ENCODE results near the gene KCNIP4.
"Not testable (repeated sequence)": the region's sequence is repeated elsewhere in the genome, so short reads cannot be mapped to it uniquely, and the experiment has no call there.

Gene KCNIP4

DNA sequence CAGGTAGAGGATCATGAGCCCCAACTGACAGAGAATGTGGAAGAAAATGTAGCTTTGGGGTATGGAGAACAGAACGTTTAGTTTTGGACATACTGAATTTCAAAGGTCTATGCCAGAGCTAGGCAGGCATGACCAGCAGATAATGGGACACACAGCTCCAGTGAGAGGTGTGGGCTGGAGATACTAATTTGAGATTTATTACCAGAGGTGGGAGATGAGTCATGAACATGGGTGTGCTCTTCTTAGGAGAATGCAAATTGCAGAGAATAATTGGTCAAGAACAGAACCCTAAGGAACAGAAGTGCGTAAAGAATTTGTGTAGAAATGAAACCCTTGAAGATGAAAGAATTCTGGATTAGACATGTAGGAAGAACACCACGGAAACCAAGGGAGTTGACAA, 1123.1 kb downstream of the KCNIP4 start:
- in situ Hi-C loops (cut with HindIII; ENCODE audit: low sequenced_read_pairs): no loop called here

GRCh38 chr4:20816287-20816686, 1132.3 kb downstream of the KCNIP4 start:
- in situ Hi-C loops (cut with HindIII; ENCODE audit: low sequenced_read_pairs): no loop called here

- in situ Hi-C loops (cut with HindIII; ENCODE audit: low sequenced_read_pairs): no loop called here
These were observed 1134.9 kb downstream of the KCNIP4 start for GRCh38 chr4:20813700-20814099.

DNA sequence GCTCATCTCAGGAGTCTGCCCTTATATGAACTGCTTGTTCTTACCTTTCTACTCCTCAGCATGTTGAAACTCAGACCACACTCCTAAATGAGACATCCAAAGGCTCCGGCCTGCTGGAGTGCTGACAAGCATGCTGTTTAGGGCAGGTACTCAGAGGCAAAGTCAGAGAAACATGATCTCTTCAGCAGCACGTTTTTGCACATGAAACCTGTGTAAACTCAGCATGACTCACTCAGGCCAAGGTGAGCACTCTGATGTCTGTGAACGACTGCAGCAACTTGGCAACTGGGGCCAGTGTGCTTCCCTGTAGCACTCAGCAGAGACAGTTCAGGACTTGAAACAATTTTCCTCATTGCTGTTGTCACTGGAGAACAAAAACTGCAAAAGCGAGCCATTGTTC, 1138.8 kb downstream of the KCNIP4 start:
- in situ Hi-C loops (cut with HindIII; ENCODE audit: low sequenced_read_pairs): no loop called here

- in situ Hi-C loops (cut with HindIII; ENCODE audit: low sequenced_read_pairs): no loop called here
These were observed 1142.9 kb downstream of the KCNIP4 start for GRCh38 chr4:20805716-20806115.

DNA sequence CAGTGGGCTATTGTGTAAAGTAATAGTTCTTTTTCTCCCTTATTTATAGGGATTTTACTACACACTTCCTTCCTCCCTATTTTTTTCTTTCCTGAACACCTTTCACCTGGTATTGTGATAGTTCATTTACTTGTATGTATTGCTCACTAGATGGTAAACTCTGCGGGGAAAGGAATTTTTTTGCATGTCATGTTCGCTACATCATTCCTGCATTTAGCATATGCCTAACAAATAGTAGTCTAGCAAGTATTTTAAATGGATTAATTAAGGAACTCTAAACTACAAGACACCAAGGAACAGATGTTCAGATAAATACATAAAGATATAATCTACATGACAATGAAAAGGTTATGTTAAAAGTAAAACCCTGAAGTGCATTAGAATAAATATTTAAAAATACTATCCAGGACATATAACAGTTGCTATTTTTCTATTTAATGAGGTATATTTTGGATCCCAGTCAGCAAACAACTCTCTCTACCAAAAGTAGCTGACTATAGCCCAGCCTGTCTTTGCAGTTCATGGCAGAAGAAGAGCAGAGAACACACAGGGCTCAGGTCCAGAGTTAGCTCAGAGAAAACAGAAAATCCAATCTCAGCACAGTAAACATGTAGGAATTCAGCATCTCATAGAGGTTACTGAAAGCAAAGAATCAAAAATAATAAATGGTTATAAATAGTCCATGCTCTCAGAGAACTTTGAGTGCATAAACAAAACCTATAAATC, 1160.5 kb downstream of the KCNIP4 start:
- in situ Hi-C loops (cut with HindIII; ENCODE audit: low sequenced_read_pairs): no loop called here

- in situ Hi-C loops (cut with HindIII; ENCODE audit: low sequenced_read_pairs): not testable (repeated sequence)
These were observed 1165.4 kb downstream of the KCNIP4 start for GRCh38 chr4:20783134-20783533.

GRCh38 chr4:20778896-20779295, 1169.7 kb downstream of the KCNIP4 start:
- in situ Hi-C loops (cut with HindIII; ENCODE audit: low sequenced_read_pairs): no loop called here

- in situ Hi-C loops (cut with HindIII; ENCODE audit: low sequenced_read_pairs): no loop called here
These were observed 1175.2 kb downstream of the KCNIP4 start for GRCh38 chr4:20773144-20773997.

GRCh38 chr4:20764366-20764992, 1184.1 kb downstream of the KCNIP4 start:
- in situ Hi-C loops (cut with HindIII; ENCODE audit: low sequenced_read_pairs): no loop called here

GRCh38 chr4:20761826-20762225, 1186.7 kb downstream of the KCNIP4 start:
- in situ Hi-C loops (cut with HindIII; ENCODE audit: low sequenced_read_pairs): no loop called here

DNA sequence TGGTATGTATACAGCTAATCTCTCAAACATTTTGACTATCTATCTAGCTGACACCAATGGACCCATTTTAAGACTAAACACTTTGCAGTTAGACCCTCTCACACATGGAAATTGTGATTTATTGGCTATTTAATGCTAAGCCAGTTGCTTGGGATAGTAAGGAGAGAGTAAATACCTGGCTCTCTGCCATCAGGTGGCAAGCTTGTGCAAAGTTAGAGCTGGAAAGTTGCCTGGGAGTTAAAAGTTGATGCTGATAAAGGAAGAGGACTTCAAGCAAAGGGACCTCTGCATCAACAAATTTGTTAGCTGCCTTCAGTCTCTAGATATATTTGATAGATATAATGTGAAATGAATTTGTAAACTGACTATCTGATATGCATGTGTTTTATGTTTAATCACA, 1187.2 kb downstream of the KCNIP4 start:
- in situ Hi-C loops (cut with HindIII; ENCODE audit: low sequenced_read_pairs): no loop called here

GRCh38 chr4:20760053-20760452, 1188.5 kb downstream of the KCNIP4 start:
- in situ Hi-C loops (cut with HindIII; ENCODE audit: low sequenced_read_pairs): no loop called here

DNA sequence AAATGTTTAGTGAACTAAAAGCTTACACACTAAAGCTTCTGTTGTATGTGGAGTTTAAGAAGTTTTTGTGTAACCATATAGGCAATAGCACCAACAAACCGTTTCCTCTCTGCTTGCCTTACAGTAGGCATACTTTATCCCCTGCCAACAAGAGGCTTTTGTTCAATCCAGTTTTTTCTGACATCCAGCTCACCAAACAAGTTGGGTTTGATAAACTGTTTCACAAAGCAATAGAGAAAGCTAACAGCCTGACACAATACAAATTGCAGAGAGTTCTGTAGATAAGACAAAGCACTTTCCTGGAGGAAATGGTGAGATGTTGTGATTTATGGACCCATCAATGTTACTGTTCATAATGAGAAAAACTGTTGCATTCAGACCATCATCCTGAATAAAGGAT, 1194.5 kb downstream of the KCNIP4 start:
- in situ Hi-C loops (cut with HindIII; ENCODE audit: low sequenced_read_pairs): no loop called here

- in situ Hi-C loops (cut with HindIII; ENCODE audit: low sequenced_read_pairs): no loop called here
These were observed 1195.9 kb downstream of the KCNIP4 start for GRCh38 chr4:20752641-20753040.

DNA sequence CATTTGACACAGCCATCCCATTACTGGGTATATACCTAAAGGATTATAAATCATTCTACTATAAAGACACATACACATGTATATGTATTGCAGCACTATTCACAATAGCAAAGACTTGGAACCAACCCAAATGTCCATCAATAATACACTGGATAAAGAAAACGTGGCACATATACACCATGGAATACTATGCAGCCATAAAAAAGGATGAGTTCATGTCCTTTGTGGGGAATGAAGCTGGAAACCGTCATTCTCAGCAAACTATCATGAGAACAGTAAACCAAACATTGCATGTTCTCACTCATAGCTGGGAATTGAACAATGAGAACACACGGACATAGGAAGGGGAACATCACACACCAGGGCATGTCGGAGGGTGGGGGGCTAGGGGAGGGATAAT, 1202.6 kb downstream of the KCNIP4 start:
- in situ Hi-C loops (cut with HindIII; ENCODE audit: low sequenced_read_pairs): not testable (repeated sequence)

DNA sequence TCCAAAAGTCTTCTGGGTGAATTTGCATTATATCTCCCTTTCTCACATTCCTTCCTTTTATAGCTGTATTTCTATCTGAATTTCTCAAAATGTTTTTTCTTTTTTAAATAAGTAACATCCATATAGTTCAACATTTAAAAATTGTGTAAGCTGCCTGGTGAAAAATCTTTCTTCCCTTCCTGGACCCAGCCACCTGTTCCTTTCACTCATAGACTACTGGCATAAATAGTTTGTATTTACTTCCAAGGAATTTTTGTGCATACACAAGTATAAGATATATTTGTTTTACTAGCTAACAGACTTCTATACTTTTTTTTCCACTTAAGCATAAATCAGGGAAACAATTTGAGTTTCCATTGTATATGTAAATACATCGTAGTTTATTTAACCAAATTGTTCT, 1212.6 kb downstream of the KCNIP4 start:
- in situ Hi-C loops (cut with HindIII; ENCODE audit: low sequenced_read_pairs): no loop called here

DNA sequence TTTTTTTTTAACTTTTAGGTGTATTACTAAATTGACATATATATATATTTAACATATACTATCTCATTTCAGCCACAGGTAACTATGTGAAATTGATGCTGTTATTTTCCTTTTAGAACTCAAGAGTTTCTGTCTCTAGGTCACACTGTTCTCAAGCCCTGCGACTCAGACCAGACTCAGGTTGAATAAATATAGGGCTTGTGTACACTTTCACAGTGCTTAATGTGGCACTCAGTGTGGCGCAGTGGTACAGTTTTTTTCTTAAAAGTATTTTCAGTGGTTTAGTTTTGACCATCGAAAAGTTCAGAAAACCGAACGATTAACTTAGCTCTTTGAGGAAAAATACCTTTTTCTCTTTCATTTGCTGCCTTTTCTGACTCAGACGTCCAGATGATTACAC, 1223.7 kb downstream of the KCNIP4 start:
- in situ Hi-C loops (cut with HindIII; ENCODE audit: low sequenced_read_pairs): no loop called here

- in situ Hi-C loops (cut with HindIII; ENCODE audit: low sequenced_read_pairs): no loop called here
These were observed 1225.1 kb downstream of the KCNIP4 start for GRCh38 chr4:20723463-20723862.

GRCh38 chr4:20723019-20723418, 1225.6 kb downstream of the KCNIP4 start:
- in situ Hi-C loops (cut with HindIII; ENCODE audit: low sequenced_read_pairs): no loop called here

DNA sequence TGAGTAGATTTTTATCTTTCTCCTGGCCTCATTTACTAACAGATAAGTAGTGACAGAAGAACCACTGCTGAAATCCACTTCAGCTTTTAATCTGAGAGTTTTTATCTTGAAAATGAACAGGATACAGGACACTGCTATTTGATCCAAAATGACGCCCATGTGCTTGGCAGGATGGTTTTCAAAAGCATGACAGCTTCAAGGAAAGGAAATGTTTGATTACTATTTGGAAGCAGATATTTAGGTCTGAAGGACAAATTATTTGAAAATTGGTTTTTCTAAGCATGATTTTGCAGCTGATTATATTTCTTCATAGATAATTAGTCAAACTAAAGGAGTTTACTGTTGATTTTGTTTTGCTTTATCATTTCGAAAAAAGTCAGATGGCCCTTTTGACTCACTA, 1237.2 kb downstream of the KCNIP4 start:
- in situ Hi-C loops (cut with HindIII; ENCODE audit: low sequenced_read_pairs): no loop called here

All from endothelial cell of hepatic sinusoid (primary cell).